ENCODE results near the gene MPV17L2.
"Not testable (repeated sequence)": the region's sequence is repeated elsewhere in the genome, so short reads cannot be mapped to it uniquely, and the experiment has no call there.

MPV17L2 gene

DNA sequence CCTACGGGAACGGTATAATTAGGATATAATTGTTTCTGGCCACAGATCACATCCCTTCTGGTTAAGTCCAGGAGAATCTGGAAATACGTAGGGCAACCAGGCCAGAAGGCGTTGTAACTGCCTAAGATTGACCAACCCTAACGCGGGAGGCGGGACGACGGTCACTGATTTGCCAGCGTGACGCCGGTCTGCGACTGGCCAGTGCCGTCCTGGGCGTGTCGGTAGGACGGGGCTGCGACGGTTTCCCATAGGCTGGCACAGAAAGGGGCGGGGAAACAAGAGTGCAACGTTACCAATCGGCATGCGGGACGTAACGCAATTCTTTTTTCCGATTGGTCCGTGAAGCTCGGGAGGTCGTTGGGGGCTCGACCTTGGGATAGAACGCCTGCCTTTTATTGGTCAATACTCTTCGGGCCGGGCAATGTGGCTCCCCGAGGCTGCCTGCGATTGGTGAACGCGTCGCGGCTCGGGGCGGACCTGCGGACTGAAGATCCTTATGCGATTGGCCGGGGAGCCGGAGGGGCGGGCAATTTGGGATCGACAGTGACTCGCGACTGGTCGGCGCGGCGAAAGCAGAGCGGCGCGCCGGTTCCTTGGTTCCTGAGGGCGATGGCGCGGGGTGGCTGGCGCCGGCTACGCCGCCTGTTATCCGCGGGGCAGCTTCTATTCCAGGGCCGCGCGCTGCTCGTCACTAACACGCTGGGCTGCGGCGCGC is at the start of gene MPV17L2:
TSS of gene MPV17L2 (plus strand) at position 546 of the 715 bp plus-strand sequence. CDS start at position 610, 64 bp downstream.
- DNase-seq = peak; percentile 95

DNA sequence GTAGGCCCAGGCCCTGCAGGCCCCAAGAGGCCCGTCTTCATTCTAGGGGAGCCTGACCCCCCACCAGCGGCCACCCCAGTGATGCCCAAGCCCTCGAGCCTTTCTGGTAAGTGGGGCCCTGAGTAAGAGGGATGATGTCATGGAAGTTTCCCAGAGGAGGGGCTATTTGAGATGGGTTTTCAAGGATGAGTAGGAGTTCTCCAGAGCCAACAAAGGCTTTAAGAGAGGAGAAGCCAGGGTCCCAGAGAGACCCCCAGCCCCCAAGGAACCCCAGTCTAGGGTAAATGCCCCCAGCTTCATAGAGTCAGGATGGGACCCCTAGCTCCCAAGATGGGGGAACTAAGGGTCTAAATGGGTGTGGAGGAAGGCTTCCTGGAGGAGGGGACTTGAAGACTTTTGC is 49.1 kb upstream of the MPV17L2 start:
- DNase-seq = no peak

DNA sequence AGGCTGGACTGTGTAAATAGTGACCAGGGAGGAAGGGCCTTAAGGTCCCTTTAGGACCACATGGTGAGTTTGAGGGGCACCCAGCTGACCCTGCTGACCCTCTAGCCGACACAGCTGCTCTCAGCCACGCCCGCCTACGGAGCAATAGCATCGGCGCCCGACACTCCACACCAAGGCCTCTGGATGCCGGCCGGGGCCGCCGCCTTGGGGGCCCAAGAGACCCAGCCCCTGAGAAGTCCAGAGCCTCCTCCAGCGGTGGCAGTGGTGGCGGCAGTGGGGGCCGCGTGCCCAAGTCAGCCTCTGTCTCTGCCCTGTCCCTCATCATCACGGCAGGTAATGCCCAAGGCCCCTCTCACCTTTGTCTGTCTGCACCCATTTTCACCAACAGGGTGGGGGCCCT is 48.7 kb upstream of the MPV17L2 start:
- DNase-seq = no peak

DNA sequence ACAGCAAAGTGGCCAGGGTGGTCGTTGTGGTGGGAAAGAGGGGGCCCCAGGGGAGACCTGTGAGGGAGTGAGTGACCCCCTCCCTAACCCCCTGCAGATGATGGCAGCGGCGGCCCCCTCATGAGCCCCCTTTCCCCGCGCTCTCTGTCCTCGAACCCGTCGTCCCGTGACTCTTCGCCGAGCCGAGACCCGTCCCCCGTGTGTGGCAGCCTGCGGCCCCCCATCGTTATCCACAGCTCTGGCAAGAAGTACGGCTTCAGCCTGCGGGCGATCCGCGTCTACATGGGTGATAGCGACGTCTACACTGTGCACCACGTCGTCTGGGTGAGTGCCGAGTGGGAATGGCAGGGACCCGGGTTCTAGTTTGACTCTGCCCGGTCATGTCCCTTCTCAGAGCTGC is 48.1 kb upstream of the MPV17L2 start:
- no peak for DNase-seq

DNA sequence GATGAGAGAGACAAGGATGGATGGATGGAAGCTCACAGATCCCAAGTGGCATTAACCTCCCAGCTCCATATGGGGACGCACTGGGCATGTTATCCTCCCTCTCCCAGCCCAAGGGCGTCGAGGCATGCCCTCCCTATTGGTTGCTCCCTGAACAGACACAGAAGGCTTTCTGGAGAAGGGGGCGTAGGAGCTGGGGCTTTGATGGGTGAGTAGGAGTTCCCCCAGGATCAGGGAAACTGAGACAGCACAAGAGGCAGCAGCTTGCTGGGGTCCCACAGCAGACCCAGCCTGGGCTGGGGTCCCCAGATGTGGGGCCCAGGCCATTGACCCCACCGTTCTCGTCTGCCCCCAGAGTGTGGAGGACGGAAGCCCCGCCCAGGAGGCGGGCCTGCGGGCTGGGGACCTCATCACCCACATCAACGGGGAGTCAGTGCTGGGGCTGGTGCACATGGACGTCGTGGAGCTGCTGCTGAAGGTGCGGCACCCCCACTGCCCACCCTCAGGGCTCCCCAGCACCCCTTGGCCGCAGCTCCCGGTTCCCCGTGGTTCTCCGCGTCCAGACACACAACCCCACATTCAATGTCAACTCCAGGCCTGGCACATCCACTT is 47.5 kb upstream of the MPV17L2 start:
- no peak for DNase-seq

DNA sequence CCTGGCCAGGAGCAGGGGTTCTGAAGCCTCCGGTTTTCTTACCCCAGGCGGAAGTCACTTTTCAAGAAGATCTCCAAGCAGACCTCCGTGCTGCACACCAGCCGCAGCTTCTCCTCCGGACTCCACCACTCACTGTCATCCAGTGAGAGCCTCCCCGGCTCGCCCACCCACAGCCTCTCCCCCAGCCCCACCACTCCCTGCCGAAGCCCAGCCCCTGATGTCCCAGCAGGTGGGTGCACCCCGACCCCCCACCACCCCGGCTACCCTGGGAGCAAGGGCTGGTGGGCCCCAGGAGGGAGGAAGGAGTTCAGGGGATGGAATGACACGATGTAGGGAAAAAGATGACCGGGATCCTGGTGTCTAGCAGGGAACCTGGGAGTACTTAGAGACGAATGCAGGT is 45.6 kb upstream of the MPV17L2 start:
- DNase-seq = no peak

DNA sequence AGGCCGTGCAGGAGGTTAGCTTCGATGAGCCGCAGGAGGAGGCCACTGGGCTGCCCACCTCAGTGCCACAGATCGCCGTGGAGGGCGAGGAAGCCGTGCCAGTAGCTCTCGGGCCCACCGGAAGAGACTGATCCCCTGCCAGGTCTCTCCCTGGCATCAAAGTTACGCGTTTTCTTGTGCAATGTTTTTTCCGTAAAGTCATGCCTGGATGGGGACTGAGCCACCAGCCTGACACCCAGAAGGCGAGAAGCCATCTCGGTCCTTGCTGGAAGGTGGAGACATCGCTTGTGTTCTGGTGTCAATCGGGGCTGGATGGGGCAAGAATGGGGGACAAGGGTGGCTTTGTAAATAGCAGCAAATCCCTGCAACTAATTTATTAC is 43.4 kb upstream of the MPV17L2 start:
- no peak for DNase-seq

DNA sequence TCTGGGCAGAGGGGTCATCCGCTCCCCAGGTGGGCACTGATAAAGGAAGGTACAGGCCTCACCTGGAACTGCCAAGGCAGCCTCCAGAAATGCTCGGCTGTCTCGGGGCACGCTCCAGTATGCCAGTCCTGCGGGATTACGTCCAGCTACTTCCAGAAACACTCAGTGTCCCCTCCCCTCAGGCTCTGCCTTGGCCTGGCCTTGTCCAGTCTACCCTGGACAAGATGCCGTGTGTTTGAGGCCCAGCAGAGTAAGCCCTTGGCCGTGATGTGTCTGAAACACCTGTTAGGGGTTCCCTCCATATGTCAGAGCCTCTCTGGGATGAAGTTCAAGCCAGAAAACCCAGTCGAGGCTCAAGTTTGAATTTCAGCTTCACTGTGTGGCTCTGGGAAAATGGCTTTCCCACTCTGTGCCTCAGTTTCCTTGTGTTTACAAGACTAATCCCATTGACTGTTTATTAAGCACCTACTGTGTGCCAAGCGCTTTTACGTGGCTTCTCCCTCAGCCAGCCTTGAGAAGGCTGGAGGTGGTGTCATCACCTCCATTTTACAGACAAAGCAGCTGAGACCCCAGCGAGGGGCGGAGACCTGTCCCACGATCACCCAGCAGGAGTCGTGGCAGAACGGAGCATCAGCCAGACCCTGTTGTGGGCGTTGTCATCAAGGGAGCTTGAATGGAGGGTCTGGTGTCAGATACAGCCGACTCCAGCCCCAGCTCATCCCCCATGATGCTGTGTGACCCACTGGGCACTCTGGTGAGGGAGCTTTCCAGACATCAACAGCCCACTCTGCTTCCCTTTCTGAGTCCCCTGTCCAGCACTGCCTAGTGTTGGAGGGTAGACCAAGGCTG is 42.0 kb upstream of the MPV17L2 start:
- DNase-seq = no peak

DNA sequence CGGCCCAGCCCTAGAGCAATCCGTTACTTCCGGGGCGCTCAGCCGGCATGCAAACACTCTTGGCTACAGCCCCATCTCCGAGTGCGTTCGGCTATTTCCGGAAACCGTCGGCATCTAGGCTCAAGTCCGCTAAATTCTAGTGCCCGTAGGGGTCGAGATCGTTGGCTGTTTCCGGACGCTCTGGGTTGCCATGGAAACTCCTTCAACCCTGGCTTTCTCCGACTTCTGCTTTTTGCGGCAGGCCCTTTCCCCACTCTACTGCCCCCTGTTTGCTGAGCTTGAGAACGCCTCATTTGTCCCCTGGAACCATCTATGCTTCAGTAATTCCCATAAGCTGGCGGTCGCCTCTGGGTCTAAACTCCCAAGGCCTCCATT is 40.6 kb upstream of the MPV17L2 start:
- DNase-seq = peak; percentile 99

DNA sequence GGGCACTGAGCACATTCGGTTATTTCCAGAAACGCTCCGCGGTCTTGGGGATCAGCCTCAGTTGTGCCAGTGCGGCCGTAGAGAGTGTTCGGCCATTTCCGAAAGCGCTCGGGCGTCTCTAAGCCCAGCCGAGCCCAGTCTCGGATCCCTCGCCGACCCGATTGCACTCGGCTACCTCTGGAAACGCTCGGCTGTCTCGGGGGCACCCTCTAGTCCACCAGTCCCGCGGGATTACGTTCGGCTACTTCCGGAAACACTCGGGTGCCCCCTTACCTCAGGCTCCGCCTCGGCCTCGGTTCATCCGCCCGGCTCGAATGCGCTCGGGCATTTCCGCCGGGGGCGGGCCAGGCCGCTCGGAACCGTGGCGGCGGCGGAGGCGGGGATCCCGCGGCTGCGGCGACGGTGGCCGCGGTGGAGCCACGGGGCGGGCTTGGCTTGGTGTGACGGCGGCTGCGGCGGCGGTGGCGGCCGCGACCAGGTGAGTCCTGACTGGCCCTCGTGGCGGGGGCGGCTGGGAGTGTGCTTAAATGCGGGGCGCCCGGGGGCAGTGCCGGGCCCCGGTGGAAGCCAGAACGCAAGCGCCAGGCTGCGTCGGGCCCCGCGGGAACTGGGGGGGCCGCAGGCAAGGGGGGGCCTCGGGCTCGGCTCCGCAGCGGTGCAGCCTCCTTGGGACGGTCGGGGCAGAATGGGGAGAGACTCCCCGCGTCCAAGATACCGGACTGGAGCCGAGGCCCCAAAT is 40.0 kb upstream of the MPV17L2 start, which contains the start of gene PIK3R2:
TSS of gene PIK3R2 (plus strand) at position 347 of the 739 bp plus-strand sequence. CDS start 2,717 bp downstream, outside the sequence.
- peak; percentile 100 for DNase-seq

DNA sequence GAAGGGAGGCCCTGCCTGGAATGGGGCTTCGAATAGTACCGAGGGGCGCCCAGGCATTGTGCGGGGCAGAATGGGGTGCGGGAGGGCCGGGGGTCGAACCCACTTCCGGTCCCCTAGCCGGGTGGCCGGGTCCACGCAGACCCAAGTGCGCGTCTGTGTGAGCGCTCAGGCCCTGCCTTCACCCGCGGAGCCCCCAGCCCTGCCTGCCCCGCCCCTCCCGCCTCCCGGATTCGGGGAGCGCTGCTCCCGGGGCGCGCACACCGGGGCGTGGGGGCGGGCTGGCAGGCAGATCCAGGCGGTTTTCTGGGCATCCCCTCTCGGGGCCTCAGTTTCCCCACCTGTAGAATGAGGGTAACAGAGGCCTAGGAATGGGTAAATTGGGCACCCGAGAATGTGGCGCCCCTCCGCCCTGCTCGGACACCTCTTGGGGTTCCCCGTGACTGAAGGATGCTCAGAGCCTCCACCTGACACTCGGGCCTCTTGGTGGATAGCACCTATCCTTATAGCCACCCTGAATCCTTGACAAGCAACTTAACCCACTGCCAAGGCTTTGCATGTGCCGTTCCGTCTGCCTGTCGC is 39.4 kb upstream of the MPV17L2 start:
- DNase-seq = peak; percentile 64

DNA sequence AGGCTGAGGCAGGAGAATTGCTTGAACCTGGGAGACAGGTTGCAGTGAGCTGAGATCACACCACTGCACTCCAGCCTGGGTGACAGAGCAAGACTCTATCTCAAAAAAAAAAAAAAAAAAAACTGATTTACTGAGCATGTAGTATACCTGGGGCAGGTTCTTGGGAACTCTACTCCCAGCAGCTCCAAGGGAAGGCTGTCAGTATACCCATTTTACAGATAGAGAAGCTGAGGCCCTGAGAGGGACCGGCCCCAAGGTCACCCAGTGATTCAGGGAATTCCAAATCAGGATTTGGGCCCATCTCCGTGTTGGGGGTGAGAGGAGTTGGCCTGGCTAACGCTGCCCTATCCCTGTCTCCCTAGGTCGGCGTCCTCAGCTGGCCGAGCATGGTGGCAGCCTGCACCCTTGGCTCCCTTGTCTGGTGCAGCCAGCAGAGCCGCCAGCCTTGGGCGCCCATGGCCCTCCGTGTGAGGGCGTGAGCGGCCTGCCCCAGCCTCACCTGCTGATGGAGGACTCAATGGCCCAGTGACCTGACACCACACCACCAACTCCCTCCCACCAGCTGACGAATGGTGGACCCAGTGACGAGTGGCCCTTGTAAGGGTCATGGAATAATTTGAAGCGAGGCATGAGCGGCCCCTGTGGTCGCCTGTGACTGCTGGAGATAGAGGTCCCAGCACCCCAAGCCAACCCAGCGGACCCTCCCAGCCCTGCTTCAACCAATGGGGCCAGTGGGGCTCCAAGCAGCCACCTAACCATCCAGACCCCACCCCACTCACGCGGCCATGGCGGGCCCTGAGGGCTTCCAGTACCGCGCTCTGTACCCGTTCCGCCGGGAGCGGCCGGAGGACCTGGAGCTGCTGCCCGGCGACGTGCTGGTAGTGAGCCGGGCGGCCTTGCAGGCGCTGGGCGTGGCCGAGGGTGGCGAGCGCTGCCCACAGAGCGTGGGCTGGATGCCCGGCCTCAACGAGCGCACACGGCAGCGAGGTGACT is 37.6 kb upstream of the MPV17L2 start:
- no peak for DNase-seq

DNA sequence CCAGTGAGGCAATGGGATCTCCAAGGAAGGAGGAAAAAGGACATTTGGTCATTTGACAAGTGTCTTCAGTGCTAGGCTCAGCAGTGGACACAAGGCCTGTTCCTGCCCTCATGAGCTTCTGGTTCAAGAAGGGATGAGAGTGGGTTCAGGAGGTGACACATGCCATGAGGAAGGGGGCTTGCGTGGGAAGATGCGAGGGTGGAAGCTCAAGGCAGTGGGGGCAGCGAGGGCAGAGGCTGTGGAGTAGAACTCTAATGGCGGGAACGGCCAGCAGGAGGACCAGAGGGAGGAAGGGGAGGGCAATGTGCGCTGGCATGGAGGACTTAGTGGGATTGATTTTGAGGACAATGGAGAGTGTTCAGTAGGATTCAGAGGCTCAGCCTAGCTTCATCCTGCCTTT is 36.8 kb upstream of the MPV17L2 start:
- no peak for DNase-seq

DNA sequence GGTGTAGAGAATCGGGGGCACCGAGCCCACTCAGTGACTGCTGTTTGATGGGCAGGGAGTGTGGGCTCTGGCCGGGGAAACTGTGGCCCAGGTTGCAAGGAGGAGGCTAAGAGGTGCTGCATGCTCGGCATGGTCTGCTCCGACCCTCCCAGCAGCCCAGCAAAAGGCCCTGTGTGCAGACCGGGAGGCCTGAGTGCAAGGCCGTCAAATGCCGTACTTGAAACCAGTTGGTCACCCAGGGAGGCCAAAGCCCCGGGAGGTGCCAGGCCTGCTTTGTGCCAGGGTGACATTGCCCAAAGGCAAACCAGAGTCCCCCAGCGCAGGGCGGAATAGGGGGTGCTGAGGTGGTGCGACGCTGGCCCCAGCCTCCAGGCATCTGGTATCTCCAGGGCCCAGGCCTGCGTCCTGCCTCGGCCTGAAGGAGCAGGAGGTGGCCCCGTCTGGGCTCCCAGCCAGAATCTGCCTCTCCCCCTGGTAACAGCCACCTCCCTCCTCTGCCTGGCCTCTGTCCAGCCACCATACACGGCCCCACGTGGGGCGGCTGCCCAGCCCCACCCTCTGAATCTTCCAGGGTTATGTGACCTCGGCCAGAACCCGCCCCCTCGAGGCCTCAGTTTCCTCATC is 36.1 kb upstream of the MPV17L2 start:
- DNase-seq = no peak

DNA sequence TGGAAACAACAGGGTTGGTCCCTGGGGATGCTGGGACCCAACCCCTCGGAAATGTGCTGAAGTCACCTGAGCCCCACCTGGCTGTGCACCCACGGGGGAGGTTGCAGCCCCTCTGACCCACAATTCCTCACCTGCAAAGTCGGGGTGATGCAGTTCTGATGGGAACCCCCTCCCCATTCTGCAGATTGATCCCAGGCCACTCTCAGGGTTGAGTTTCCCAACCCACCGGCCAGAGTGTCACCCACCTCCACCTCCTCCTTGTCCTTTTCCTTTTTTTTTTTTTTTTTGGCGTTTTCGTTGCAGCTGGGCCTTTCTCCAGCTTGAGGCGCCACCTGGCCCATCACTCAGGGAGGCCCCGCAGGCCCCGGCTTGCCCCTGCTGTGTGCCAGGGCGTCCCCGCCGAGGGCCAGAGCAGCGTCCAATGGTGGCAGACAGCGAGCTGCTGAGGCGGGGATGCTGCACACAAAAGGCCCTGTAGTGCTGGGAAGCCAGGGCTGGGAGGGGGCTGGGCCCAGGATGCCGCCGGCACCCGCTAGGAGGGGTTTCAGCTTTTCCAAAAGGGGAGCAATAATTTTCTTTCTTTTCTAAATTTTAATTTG is 35.5 kb upstream of the MPV17L2 start:
- DNase-seq = no peak

DNA sequence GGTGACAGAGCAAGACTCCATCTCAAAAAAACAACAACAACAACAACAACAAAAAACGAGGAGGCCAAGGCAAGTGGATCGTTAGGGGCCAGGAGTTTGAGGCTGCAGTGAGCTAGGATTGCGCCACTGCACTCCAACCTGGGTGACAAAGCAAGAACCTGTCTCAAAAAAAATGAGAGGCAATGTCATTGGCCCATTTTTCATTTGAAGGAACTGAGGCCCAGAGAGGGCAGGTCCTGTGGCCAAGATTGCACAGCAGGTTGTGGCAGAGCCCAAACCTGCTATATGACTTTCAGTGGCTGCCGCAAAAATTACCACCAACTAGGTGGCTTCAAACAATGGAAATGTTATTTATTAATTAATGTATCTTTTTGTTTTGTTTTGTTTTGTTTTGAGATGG is 34.6 kb upstream of the MPV17L2 start:
- DNase-seq = no peak

DNA sequence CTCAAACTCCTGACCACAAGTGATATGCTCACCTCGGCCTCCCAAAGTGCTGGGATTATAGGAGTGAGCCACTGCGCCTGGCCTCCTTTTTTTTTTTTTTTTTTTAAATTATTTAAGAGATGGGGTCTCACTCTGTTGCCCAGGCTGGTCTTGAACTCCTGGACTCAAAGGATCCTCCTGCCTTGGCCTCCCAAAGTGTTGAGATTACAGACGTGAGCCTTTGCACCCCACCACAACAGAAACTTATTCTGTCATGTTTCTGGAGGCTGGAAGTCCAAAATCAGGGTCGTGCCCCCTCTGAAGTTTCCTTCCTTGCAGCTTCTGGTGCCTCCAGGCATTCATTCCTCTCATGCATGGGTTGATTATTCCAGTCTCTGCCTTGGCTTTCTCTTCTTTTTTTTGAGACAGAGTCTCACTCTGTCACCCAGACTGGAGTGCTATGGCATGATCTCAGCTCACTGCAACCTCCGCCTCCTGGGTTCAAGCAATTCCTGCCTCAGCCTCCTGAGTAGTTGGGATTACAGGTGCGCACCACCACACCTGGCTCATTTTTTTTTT is 33.9 kb upstream of the MPV17L2 start:
- DNase-seq = not testable (repeated sequence)

DNA sequence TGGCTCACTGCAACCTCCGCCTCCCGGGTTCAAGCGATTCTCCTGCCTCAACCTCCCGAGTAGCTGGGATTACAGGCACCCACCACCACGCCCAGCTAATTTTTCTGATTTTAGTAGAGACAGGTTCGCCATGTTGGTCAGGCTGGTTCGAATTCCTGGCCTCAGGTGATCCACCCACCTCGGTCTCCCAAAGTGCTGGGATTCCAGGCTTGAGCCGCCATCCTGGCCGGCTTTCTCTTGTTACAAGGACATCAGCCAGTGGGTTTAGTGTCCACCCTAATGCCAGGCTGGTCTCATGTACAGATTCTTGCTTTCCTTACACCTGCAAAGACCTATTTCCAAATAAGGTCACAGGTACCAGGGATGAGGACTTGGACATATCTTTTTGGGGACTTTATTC is 33.2 kb upstream of the MPV17L2 start:
- no peak for DNase-seq

DNA sequence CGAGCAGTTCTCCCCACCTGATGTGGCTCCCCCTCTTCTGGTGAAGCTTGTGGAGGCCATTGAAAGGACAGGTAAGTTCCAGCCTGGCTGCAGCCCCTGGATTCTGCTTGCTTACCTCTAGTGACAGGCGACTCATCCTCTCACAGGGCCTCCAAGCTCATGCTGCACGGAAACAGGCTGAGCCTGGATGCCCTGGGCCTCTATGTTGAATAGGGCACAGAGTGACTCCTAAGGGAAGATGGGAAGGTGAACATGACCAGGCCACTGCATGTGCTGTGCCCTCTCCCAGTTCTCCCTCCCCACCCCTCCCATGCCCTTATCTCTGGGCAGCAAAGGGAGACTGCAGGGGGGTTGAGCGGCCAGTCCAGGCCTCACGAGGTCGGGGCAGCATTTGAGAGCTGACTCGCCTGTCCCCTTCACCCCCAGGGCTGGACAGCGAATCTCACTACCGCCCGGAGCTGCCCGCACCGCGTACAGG is 32.5 kb upstream of the MPV17L2 start:
- DNase-seq = no peak

Data from activated CD8-positive, alpha-beta memory T cell treated with anti-CD3 and anti-CD28 coated beads for 24 hours (primary cell).